CD14-positive monocyte (primary cell): Measurements from ENCODE around the gene PDZRN3. TPM values are rescaled to one million over a fixed set of nuclear protein-coding genes. Genes with fewer than 3 reads are reported as not detected.

ENCODE experiments used
- DNase-seq, 3 donors: peaks; one replicate each; pipeline ENCODE4 v3.0.0-alpha.2; 2011 to 2022
- H2AFZ ChIP-seq: 2 replicates; pipeline ENCODE4 v1.6.0; 2012; ENCODE audit warnings: mild to moderate bottlenecking, low read depth, low read length, inconsistent platforms; ENCODE audit not compliant: insufficient read depth, poor library complexity, severe bottlenecking
- H3K27ac ChIP-seq, 2 donors: 1 replicate in 1 of 2; 2 replicates in 1 of 2; pipeline ENCODE4 v1.5.1; 2012 to 2013; ENCODE audit warnings: low read length in 2 of 2, control low read depth in 1 of 2, inconsistent platforms in 1 of 2, low read depth in 1 of 2, mild to moderate bottlenecking in 1 of 2
- H3K27me3 ChIP-seq, 2 donors: one replicate each; pipeline versions ENCODE4 v1.6.0 to v1.6.1; 2011 to 2013; ENCODE audit warnings: low read length in 2 of 2; ENCODE audit not compliant: control insufficient read depth in 2 of 2, insufficient read depth in 2 of 2
- H3K36me3 ChIP-seq, 2 donors: replicated peaks in 1 of 2; 1 replicate in 1 of 2; 2 replicates in 1 of 2; pipeline versions ENCODE4 v1.5.1 to v1.6.1; 2012 to 2013; ENCODE audit warnings: low read length in 2 of 2, control low read depth in 1 of 2, inconsistent platforms in 1 of 2, mild to moderate bottlenecking in 1 of 2; ENCODE audit not compliant: insufficient read depth in 2 of 2, control insufficient read depth in 1 of 2
- H3K4me1 ChIP-seq, 2 donors: 1 replicate in 1 of 2; 2 replicates in 1 of 2; pipeline versions ENCODE4 v1.5.1 to v1.6.1; 2012 to 2013; ENCODE audit warnings: low read length in 2 of 2, control low read depth in 1 of 2, inconsistent platforms in 1 of 2, mild to moderate bottlenecking in 1 of 2, moderate library complexity in 1 of 2; ENCODE audit not compliant: insufficient read depth in 2 of 2, control insufficient read depth in 1 of 2
- H3K4me2 ChIP-seq: replicated peaks from 2 replicates; pipeline ENCODE3; 2012; ENCODE audit warnings: low read length, moderate library complexity, mild to moderate bottlenecking; ENCODE audit not compliant: poor library complexity, severe bottlenecking; ENCODE audit errors: extremely low read depth
- H3K4me3 ChIP-seq, 3 experiments: fragments of 200-600 bp in 1 of 3; sonication (generic) in 1 of 3; replicated peaks in 1 of 3; 1 replicate in 2 of 3; 2 replicates in 1 of 3; pipeline ENCODE4 v1.5.1; 2011 to 2013; ENCODE audit warnings: low read length in 3 of 3, mild to moderate bottlenecking in 3 of 3, control low read depth in 2 of 3, low read depth in 2 of 3, inconsistent platforms in 1 of 3, moderate library complexity in 1 of 3
- H3K79me2 ChIP-seq: 2 replicates; pipeline ENCODE4 v1.6.0; 2012; ENCODE audit warnings: mild to moderate bottlenecking, control low read depth, inconsistent platforms, low read length, moderate library complexity; ENCODE audit not compliant: insufficient read depth
- H3K9ac ChIP-seq: 2 replicates; pipeline ENCODE4 v1.6.0; 2017; ENCODE audit warnings: low read length, mild to moderate bottlenecking; ENCODE audit not compliant: insufficient read depth, poor library complexity, severe bottlenecking
- H3K9me3 ChIP-seq, 2 donors: replicated peaks in 1 of 2; 1 replicate in 1 of 2; 2 replicates in 1 of 2; pipeline versions ENCODE4 v1.5.1 to v1.6.1; 2012 to 2013; ENCODE audit warnings: low read length in 2 of 2, control low read depth in 1 of 2; ENCODE audit not compliant: control insufficient read depth in 1 of 2, insufficient read depth in 1 of 2
- H4K20me1 ChIP-seq: 2 replicates; pipeline ENCODE4 v1.6.0; 2012; ENCODE audit warnings: mild to moderate bottlenecking, low read length, control low read depth, moderate library complexity; ENCODE audit not compliant: insufficient read depth
- H3K27ac Mint-ChIP-seq, 7 donors: one replicate each; pipeline ENCODE4 v1.8.0; 2020; ENCODE audit warnings: mild to moderate bottlenecking in 7 of 7, mixed read lengths in 7 of 7, moderate library complexity in 6 of 7, inconsistent platforms in 2 of 7
- H3K27me3 Mint-ChIP-seq, 3 donors: one replicate each; pipeline ENCODE4 v1.8.0; 2021 to 2022; ENCODE audit warnings: low read depth in 3 of 3, mild to moderate bottlenecking in 3 of 3, mixed read lengths in 3 of 3, moderate library complexity in 3 of 3, inconsistent platforms in 1 of 3
- H3K36me3 Mint-ChIP-seq, 2 donors: one replicate each; pipeline ENCODE4 v1.8.0; 2020; ENCODE audit warnings: mixed read lengths in 2 of 2, inconsistent platforms in 1 of 2, mild to moderate bottlenecking in 1 of 2
- H3K4me1 Mint-ChIP-seq: one replicate; pipeline ENCODE4 v1.8.0; 2020; ENCODE audit warnings: mild to moderate bottlenecking, mixed read lengths
- H3K4me3 Mint-ChIP-seq, 2 donors: one replicate each; pipeline ENCODE4 v1.8.0; 2020; ENCODE audit warnings: mild to moderate bottlenecking in 2 of 2, mixed read lengths in 2 of 2, moderate library complexity in 1 of 2
- H3K9me3 Mint-ChIP-seq, 7 donors: one replicate each; pipeline ENCODE4 v1.8.0; 2020 to 2022; ENCODE audit warnings: mixed read lengths in 7 of 7, mild to moderate bottlenecking in 6 of 7, moderate library complexity in 6 of 7, inconsistent platforms in 2 of 7
- CTCF ChIP-seq: fragments of 200-600 bp; IDR thresholded peaks from one replicate; pipeline ENCODE4 v1.8.0; 2022; ENCODE audit warnings: antibody characterized with exemption, mild to moderate bottlenecking
- WGBS: methylation state at CpG from one replicate; pipeline ENCODE4 v1.1.5; 2013; ENCODE audit warnings: missing lambda C conversion rate; ENCODE audit not compliant: insufficient coverage; 5-methylcytosine and 5-hydroxymethylcytosine counted together
- intact Hi-C, 2 donors: fragments of 100-400 bp; cut with micrococcal nuclease; formaldehyde crosslinking; loops; one replicate each; pipeline versions ENCODE4 v1.15.0 to v1.15.1; 2023
- polyA plus RNA-seq, 3 donors: library from polyadenylated mRNA; depleted of rRNA in 1 of 3; unstranded in 2 of 3; stranded (reverse) in 1 of 3; fragments of 300-500 nt in 2 of 3; fragments of >200 nt in 1 of 3; fragmentation: Illumina TruSeq in 2 of 3; gene quantifications; 1 replicate in 2 of 3; 2 replicates in 1 of 3; pipeline ENCODE4 v1.2.3, GENCODE V29; 2012 to 2021

The PDZRN3 gene
- polyA plus RNA-seq, 3 donors, result not detected

DNA sequence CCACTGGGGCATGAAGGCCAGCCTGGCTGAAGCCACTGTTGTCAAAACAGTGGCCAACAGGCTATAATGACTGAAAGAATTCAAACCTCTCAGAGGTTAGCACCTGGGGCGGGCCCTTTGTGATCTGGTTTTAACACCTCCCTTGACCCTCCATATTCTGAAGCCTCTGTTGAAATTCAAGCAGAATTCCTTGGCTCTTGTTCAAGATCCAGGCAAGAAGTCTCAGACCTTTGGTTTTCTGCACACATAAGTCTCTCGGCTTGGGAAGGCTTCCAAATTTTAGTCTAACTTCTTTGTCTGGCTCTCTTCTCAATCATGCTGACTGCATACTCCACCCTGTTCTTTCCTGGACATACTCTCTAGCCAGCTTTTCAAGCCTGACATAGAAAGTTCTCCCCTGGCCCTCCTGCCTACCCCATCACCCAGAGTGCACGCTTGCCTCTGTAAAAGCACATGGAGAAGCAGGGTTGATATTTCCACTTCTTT lies 144.5 kb downstream of the PDZRN3 start:
- Mint-ChIP-seq H3K9me3 (peaks cover 0 to 14% (median 3%) of the 10 kb centered on the region in 7 donors), H3K36me3 (no peaks in the 10 kb centered on the region), H3K27me3 (peaks cover 13 to 15% (median 14%) of the 10 kb centered on the region in 3 donors), H3K4me1 (no peaks in the 10 kb centered on the region), H3K27ac (no peak overlapping the region), H3K4me3 (no peak overlapping the region)
- no peak for TF ChIP-seq CTCF
- Histone ChIP-seq H3K27ac (no peak overlapping the region), H3K79me2 (no peaks in the 10 kb centered on the region), H2AFZ (no peak overlapping the region), H3K9ac (no peak overlapping the region), H4K20me1 (no peaks in the 10 kb centered on the region), H3K27me3 (no peaks in the 10 kb centered on the region), H3K4me1 (no peaks in the 10 kb centered on the region), H3K36me3 (no peaks in the 10 kb centered on the region), H3K4me3 (no peak overlapping the region), H3K9me3 (peaks cover 0 to 2% of the 10 kb centered on the region in 2 donors), H3K4me2 (no peak overlapping the region)
- no peak for DNase-seq
- intact Hi-C loops, result no loop called here
- 78% methylated on average over 3 of the region's 3 CpGs for WGBS

DNA sequence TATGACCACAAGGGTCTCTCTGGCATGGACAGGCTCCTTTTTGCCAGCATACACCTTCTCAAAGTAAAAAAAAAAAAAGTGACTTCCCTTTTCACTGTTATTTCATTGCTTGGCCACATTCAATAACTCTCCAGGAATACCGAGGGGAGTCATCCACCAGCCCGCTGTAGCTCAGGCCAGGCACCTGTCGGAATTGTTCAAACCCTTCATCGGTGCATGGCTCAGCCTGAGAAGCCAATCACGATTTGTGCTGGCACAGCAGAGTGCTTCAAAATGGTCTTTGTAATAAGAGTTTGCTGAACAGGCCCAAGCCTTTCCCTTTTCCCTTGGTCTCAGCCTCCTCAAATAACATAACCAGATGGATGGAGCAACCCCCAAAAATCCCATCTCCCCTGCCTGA lies 145.4 kb downstream of the PDZRN3 start:
- DNase-seq, result no peak

More for the DNA sequence above, 145.4 kb downstream of the PDZRN3 start:
- TF ChIP-seq CTCF, result no peak
- Histone ChIP-seq H3K4me3 (no peak overlapping the region), H2AFZ (no peak overlapping the region), H3K27me3 (no peaks in the 10 kb centered on the region), H3K36me3 (no peaks in the 10 kb centered on the region), H4K20me1 (no peaks in the 10 kb centered on the region), H3K9me3 (peaks cover 0 to 2% of the 10 kb centered on the region in 2 donors), H3K9ac (no peak overlapping the region), H3K27ac (no peak overlapping the region), H3K4me2 (no peak overlapping the region), H3K4me1 (no peaks in the 10 kb centered on the region), H3K79me2 (no peaks in the 10 kb centered on the region)
- no peak overlapping the region for H3K4me3 Mint-ChIP-seq
- no peak overlapping the region for H3K27ac Mint-ChIP-seq
- peaks cover 19 to 21% (median 20%) of the 10 kb centered on the region in 3 donors for H3K27me3 Mint-ChIP-seq
- H3K9me3 Mint-ChIP-seq, result peaks cover 0 to 14% (median 3%) of the 10 kb centered on the region in 7 donors
- 83% methylated on average over 5 of the region's 5 CpGs for WGBS
- intact Hi-C loops, result no loop called here
- no peaks in the 10 kb centered on the region for H3K4me1 Mint-ChIP-seq
- no peaks in the 10 kb centered on the region for H3K36me3 Mint-ChIP-seq
